ENCODE data around the gene PRR29.

The PRR29 gene

DNA sequence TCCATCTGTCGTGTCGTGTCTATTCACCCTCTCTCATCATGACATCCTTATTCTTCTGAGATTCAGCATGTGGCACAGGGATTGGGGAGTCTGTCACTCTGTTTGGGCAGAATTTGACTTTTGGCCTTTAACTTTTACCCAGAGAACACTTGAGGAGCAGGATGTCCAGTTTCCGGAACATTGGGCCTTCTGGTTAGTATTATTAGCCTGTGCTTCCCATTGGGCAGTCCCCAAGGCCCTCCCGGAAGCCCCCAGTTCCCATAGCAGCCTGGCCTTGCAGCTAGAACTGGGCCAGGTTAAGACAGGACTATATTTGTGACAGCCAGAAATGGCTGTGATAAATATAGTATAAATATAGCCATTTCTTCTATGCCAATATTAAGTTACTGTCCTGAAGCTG, 35.0 kb upstream of the PRR29 start:
- no peak overlapping the region for H3K4me3 ChIP-seq (ENCODE audit: low read depth, low read length)
- TF ChIP-seq, protein P1, sequence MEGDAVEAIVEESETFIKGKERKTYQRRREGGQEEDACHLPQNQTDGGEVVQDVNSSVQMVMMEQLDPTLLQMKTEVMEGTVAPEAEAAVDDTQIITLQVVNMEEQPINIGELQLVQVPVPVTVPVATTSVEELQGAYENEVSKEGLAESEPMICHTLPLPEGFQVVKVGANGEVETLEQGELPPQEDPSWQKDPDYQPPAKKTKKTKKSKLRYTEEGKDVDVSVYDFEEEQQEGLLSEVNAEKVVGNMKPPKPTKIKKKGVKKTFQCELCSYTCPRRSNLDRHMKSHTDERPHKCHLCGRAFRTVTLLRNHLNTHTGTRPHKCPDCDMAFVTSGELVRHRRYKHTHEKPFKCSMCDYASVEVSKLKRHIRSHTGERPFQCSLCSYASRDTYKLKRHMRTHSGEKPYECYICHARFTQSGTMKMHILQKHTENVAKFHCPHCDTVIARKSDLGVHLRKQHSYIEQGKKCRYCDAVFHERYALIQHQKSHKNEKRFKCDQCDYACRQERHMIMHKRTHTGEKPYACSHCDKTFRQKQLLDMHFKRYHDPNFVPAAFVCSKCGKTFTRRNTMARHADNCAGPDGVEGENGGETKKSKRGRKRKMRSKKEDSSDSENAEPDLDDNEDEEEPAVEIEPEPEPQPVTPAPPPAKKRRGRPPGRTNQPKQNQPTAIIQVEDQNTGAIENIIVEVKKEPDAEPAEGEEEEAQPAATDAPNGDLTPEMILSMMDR (IDR thresholded peaks at IDR 0.05; ENCODE audit: low read depth, low read length, missing control alignments) = no peak
- DNase-seq (ENCODE audit: low read depth) = no peak

DNA sequence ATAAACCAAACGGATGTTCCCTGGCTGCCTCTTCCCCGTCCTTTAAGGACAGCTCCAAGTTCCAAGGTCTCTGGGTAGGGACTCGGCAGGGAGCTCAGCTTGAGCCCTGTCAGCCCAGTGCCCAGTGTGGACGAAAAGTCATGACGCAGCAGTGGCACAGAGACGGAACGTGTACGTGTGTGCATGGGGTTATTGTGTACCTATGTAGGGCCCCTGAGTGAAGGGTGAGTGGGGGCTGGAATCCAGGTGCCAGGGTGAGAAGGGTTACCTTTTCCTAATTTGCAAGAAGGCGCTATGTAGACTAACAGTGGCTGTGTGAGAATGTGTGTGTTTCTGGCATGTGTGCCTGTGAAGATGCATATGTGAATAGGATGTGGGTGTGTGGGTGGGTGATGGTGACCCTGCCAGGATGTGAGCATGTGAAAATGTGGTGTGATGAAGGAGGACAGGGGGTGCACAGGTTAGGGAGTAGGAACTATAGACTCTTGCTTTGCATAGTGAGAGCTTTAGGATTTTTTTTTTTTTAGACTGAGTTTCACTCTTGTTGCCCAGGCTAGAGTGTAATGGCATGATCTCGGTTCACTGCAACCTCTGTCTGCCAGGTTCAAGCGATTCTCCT, 31.4 kb upstream of the PRR29 start:
- TF ChIP-seq, protein P1 (IDR thresholded peaks at IDR 0.05; ENCODE audit: low read depth, low read length, missing control alignments) = no peak
- no peak for DNase-seq (ENCODE audit: low read depth)
- H3K4me3 ChIP-seq (ENCODE audit: low read depth, low read length) = no peak overlapping the region

DNA sequence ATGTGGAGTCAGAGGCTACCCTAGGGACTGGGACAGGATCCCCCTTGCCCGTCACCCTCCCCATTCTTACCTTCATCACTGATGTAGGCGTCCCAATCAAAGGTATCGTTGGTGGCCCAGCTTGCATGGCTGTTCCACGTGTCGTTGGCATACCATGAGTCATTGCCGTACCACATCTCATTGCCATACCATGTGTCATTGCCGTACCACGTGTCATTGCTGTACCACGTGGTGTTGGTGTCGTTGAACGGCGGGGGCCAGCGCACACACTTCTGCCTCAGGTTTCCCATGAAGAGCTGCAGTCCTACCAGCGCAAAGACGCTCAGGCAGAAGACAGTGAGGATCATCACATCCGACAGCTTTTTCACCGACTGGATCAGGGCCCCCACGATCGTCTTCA, 30.2 kb upstream of the PRR29 start:
- no peak for DNase-seq (ENCODE audit: low read depth)
- TF ChIP-seq, protein P1 (IDR thresholded peaks at IDR 0.05; ENCODE audit: low read depth, low read length, missing control alignments) = no peak
- no peak overlapping the region for H3K4me3 ChIP-seq (ENCODE audit: low read depth, low read length)

DNA sequence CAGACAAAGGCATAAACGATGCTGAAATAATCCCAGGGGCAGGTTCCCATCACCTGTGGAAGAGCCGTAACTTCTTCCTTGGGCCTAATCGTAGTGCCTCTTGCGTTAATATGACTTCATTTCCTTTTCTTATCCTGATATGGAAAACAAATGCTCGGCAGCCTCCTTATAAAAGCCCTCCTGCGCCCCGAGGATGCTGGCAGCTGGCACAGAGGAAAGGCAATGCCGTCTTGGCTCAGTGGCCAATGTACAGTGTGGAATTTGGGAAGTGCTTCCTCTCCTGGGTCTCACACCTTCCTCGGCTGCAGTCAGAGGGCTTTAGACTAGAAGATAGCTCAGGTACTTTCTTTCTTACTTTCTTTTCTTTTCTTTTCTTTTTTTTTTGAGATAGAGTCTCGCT, 28.9 kb upstream of the PRR29 start:
- no peak for DNase-seq (ENCODE audit: low read depth)
- TF ChIP-seq, protein P1 (IDR thresholded peaks at IDR 0.05; ENCODE audit: low read depth, low read length, missing control alignments) = no peak
- no peak overlapping the region for H3K4me3 ChIP-seq (ENCODE audit: low read depth, low read length)

DNA sequence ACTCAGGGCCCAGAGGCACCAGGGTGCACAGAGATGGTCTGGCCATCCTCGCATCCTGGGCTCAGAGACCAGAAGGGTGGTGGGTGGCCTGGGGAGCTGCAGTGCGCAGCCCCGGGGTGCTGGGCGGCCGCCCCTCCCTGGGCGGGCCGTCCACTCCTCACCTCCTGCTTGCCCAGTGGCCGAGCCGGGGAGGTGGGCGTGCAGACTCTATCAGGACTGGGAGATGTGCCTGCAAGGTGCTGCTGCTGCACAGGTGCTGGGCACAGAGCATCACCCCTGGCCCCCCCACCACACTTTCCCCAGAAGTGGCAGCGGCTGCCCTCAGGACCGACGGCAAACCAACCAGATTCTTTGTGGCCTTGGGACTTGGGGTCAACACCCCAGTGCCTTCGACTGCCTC, 25.4 kb upstream of the PRR29 start, which contains the start of gene SCN4A:
TSS of gene SCN4A (minus strand) at position 123 of the 400 bp plus-strand sequence. CDS start at position 46, 77 bp downstream.
- no peak for DNase-seq (ENCODE audit: low read depth)
- H3K4me3 ChIP-seq (ENCODE audit: low read depth, low read length) = no peak within 1 kb of the TSS
- TF ChIP-seq, protein P1 (IDR thresholded peaks at IDR 0.05; ENCODE audit: low read depth, low read length, missing control alignments) = no peak

DNA sequence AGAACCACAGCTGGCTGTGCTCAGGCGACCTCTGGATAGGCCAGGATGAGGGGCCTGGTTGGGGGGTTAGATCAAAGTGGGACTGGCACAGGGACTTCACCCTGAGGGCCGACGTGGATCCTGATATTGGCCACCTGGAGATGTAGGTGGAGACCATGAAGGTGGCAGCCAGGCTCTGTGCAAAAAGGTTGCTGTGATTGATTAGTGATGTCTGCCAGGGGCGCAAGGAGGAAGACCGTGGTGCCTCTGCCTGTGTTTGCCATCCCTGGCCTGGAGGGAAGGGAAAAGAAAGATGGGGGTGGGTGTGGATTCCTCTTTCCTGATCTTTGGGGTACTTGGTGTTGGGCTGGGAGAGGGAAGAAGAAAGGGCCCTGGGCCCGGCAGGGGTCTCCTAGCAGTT, 24.9 kb upstream of the PRR29 start:
- DNase-seq (ENCODE audit: low read depth) = no peak
- TF ChIP-seq, protein P1 (IDR thresholded peaks at IDR 0.05; ENCODE audit: low read depth, low read length, missing control alignments) = no peak
- no peak overlapping the region for H3K4me3 ChIP-seq (ENCODE audit: low read depth, low read length)

DNA sequence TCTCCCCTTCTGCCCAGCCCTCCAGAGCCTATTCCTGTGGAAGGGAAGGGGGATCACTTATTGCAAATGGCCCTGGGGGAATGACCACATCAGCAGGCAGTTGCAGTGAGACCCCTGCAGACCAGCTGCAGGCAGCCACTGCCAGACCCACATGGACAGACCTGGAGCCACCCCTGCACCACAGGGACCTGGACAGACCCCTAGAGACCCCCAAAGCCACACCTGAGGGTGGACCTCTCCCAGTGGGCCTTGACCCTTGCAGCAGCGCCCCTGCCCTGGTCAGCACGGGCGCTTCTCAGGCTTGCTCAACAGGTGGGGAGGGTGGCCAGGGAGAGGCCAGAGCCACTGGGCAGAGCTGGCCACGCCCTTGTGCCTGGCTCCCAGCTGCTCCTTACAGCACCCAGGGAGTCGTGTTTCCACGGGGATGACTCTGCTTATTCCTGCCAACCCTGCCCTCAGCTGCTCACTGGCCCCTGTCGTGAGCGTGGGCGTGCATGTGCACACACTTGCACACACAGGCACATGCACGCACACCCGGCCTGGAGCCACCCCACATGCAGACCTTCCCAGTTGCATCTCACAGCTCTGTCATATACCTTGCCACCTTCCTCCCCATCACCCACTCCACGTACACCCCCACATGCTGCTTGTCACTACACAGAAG, 24.1 kb upstream of the PRR29 start:
- no peak overlapping the region for H3K4me3 ChIP-seq (ENCODE audit: low read depth, low read length)
- TF ChIP-seq, protein P1 (IDR thresholded peaks at IDR 0.05; ENCODE audit: low read depth, low read length, missing control alignments) = no peak
- DNase-seq (ENCODE audit: low read depth) = no peak
